OCI-LY7 (cell line): ENCODE measurements around the gene COL25A1. TPM values are rescaled to one million over a fixed set of nuclear protein-coding genes. Genes with fewer than 3 reads are reported as not detected.

Source experiments
- BruUV-seq: library from RNA; stranded (reverse); fragments of 400-500 nt; replicated peaks from 2 replicates; lab custom pipeline; 2021; lab: Mats Ljungman, UMichigan
- CTCF ChIA-PET: fragments of 300-600 bp; sonication (Branson Sonifier 250); formaldehyde crosslinking; loops from one replicate; lab custom pipeline; 2022; ENCODE audit warnings: antibody characterized with exemption; ENCODE audit not compliant: unreplicated experiment; lab: Charles Lee
- POLR2A ChIA-PET: fragments of 300-600 bp; sonication (Branson Sonifier 250); formaldehyde crosslinking; loops from one replicate; lab custom pipeline; 2022; ENCODE audit warnings: antibody characterized with exemption; lab: Charles Lee
- DNase-seq: peaks from one replicate; pipeline ENCODE4 v3.0.0-alpha.2; 2015; ENCODE audit warnings: low spot score
- H2AFZ ChIP-seq: fragments of 200-600 bp; sonication (generic), shearing (Covaris generic); 2 replicates; pipeline ENCODE4 v1.6.1; 2014; ENCODE audit warnings: mild to moderate bottlenecking, antibody characterized with exemption, low read length, moderate library complexity
- H3K27ac ChIP-seq: fragments of 200-600 bp; sonication (generic); 2 replicates; pipeline ENCODE4 v1.5.1; 2014; ENCODE audit warnings: mixed run types, low read depth, mild to moderate bottlenecking, moderate library complexity, low read length, inconsistent platforms; ENCODE audit not compliant: poor library complexity, severe bottlenecking
- H3K36me3 ChIP-seq: fragments of 200-600 bp; sonication (generic); 2 replicates; pipeline ENCODE4 v1.6.1; 2014; ENCODE audit warnings: mild to moderate bottlenecking, antibody characterized with exemption, low read length, moderate library complexity, mixed read lengths; ENCODE audit not compliant: insufficient read depth
- H3K4me1 ChIP-seq: fragments of 200-600 bp; sonication (generic); 2 replicates; pipeline ENCODE4 v1.5.1; 2014; ENCODE audit warnings: mild to moderate bottlenecking, low read length; ENCODE audit not compliant: insufficient read depth, poor library complexity, severe bottlenecking
- H3K4me2 ChIP-seq: fragments of 200-600 bp; sonication (generic); 2 replicates; pipeline ENCODE4 v1.6.1; 2014; ENCODE audit warnings: mild to moderate bottlenecking, low read length
- H3K4me3 ChIP-seq: fragments of 200-600 bp; sonication (generic); 2 replicates; pipeline ENCODE4 v1.5.1; 2014; ENCODE audit warnings: mild to moderate bottlenecking, low read depth, low read length; ENCODE audit not compliant: poor library complexity, severe bottlenecking
- H3K79me2 ChIP-seq: fragments of 200-600 bp; sonication (generic); 2 replicates; pipeline ENCODE4 v1.6.1; 2016; ENCODE audit warnings: low read depth, mild to moderate bottlenecking, low read length, moderate library complexity, mixed read lengths; ENCODE audit not compliant: insufficient read depth
- H3K9me2 ChIP-seq: fragments of 200-600 bp; sonication (generic); 2 replicates; pipeline ENCODE4 v1.6.1; 2016; ENCODE audit warnings: mild to moderate bottlenecking, low read length, mixed read lengths; ENCODE audit not compliant: insufficient read depth
- H3K9me3 ChIP-seq: fragments of 200-600 bp; sonication (generic); 2 replicates; pipeline ENCODE4 v1.6.1; 2014; ENCODE audit warnings: mild to moderate bottlenecking, mixed run types, low read length, mixed read lengths
- H4K20me1 ChIP-seq: fragments of 200-600 bp; sonication (generic); 2 replicates; pipeline ENCODE4 v1.6.1; 2014; ENCODE audit warnings: mild to moderate bottlenecking, antibody characterized with exemption, low read length, moderate library complexity, mixed read lengths; ENCODE audit not compliant: insufficient read depth
- CTCF ChIP-seq: fragments of 200-600 bp; sonication (generic); conservative IDR thresholded peaks from 2 replicates; pipeline ENCODE4 v1.5.1; 2014; ENCODE audit warnings: mild to moderate bottlenecking, antibody characterized with exemption, low read length, moderate library complexity, mixed read lengths
- EZH2phosphoT487 ChIP-seq: fragments of 200-600 bp; sonication (generic); IDR thresholded peaks from 2 replicates; pipeline ENCODE4 v1.6.1; 2018; ENCODE audit warnings: low read depth, borderline replicate concordance, mild to moderate bottlenecking, mixed run types, antibody characterized with exemption, low read length, moderate library complexity, mixed read lengths
- intact Hi-C: fragments of 100-400 bp; cut with micrococcal nuclease; formaldehyde crosslinking; loops from one replicate; pipeline ENCODE4 v1.10.0; 2022; ENCODE audit not compliant: unreplicated experiment
- total RNA-seq, 2 experiments: library from RNA; depleted of rRNA in 1 of 2; stranded (reverse); fragments of >200 nt in 1 of 2; shearing (Covaris generic) in 1 of 2; gene quantifications; 2 replicates each; pipeline ENCODE4 v1.2.3, GENCODE V29; 2014 to 2022

COL25A1 gene
- total RNA-seq, 2 experiments from 2014 or later: not detected

GRCh38 chr4:109007976-109008375 is 294.5 kb downstream of the COL25A1 start:
- H3K4me2 ChIP-seq: no peak overlapping the region
- intact Hi-C loops: no loop called here

GRCh38 chr4:109005523-109005922 is 296.9 kb downstream of the COL25A1 start:
- intact Hi-C loops: no loop called here
- no peak overlapping the region for H2AFZ ChIP-seq
- CTCF ChIA-PET: interaction anchor here (0.6 kb wide), 1 partner anchor 1824 kb away, joined by 3 read pairs; no protein-coding TSS in a partner anchor

More at GRCh38 chr4:109007976-109008375, 294.5 kb downstream of the COL25A1 start:
- no peaks in the 10 kb centered on the region for H3K79me2 ChIP-seq
- no peak overlapping the region for H2AFZ ChIP-seq
- TF ChIP-seq CTCF: no peak
- TF ChIP-seq EZH2phosphoT487: no peak
- H3K27ac ChIP-seq: no peak overlapping the region
- no peaks in the 10 kb centered on the region for H3K9me2 ChIP-seq
- ChIA-PET CTCF (no interaction called here), POLR2A (no interaction called here)
- H3K36me3 ChIP-seq: no peaks in the 10 kb centered on the region
- no peaks in the 10 kb centered on the region for H3K9me3 ChIP-seq
- no peaks in the 10 kb centered on the region for H3K4me1 ChIP-seq
- DNase-seq: no peak
- H4K20me1 ChIP-seq: no peaks in the 10 kb centered on the region
- H3K4me3 ChIP-seq: no peak overlapping the region
- no TSS peak for BruUV-seq

More at GRCh38 chr4:109005523-109005922, 296.9 kb downstream of the COL25A1 start:
- H3K9me2 ChIP-seq: no peaks in the 10 kb centered on the region
- no peaks in the 10 kb centered on the region for H3K79me2 ChIP-seq
- H3K27ac ChIP-seq: no peak overlapping the region
- POLR2A ChIA-PET: interaction anchor here (0.6 to 1.0 kb wide), 4 partner anchors 15 to 240 kb away, joined by 3 read pairs; no protein-coding TSS in a partner anchor
- no peak overlapping the region for H3K4me3 ChIP-seq
- no peak for TF ChIP-seq EZH2phosphoT487
- no peak for TF ChIP-seq CTCF
- BruUV-seq: no TSS peak
- no peaks in the 10 kb centered on the region for H3K9me3 ChIP-seq
- DNase-seq: no peak
- H3K36me3 ChIP-seq: no peaks in the 10 kb centered on the region
- H3K4me2 ChIP-seq: no peak overlapping the region
- H4K20me1 ChIP-seq: no peaks in the 10 kb centered on the region
- H3K4me1 ChIP-seq: no peaks in the 10 kb centered on the region
